Ovary (tissue), 3 donors: Measurements from ENCODE around the gene IL1RAPL1.

Experiments used
- EP300 ChIP-seq: sonication (generic); formaldehyde crosslinking; IDR thresholded peaks from one replicate; pipeline ENCODE4 v1.6.1; 2017; ENCODE audit warnings: antibody characterized with exemption
- POLR2A ChIP-seq: fragments of 450-650 bp; IDR thresholded peaks from one replicate; pipeline ENCODE4 v1.6.1; 2017; ENCODE audit warnings: antibody characterized with exemption, mild to moderate bottlenecking, moderate library complexity
- TF ChIP-seq, protein P1 (sequence below), 3 donors: fragments of 450-650 bp in 2 of 3; fragments of 200-600 bp in 1 of 3; IDR thresholded peaks; one replicate each; pipeline versions ENCODE4 v1.5.1 to v1.8.0; 2016 to 2022; ENCODE audit warnings: antibody characterized with exemption in 3 of 3, mild to moderate bottlenecking in 1 of 3
- donor health status: DM: no; HTN: no; CAD: no.

DNA sequence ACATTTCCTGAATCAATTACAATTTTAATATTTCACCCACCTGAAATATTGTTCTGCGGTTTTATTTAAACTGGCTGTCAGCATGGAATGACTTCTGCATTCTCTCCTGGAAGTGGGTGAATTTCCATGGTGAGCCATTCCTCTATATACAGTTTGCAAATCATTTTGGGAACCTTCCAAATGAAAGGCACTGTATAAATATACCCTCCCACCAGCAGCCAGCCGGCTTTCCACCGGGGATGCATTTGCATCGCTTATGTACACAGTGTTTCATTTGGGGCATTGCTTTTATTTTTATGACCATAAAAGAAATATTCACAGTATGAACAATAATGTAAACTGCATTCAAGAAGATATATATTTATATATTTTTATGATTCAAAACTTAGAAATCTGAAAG lies 4.7 kb upstream of the IL1RAPL1 start:
- TF ChIP-seq, protein P1, sequence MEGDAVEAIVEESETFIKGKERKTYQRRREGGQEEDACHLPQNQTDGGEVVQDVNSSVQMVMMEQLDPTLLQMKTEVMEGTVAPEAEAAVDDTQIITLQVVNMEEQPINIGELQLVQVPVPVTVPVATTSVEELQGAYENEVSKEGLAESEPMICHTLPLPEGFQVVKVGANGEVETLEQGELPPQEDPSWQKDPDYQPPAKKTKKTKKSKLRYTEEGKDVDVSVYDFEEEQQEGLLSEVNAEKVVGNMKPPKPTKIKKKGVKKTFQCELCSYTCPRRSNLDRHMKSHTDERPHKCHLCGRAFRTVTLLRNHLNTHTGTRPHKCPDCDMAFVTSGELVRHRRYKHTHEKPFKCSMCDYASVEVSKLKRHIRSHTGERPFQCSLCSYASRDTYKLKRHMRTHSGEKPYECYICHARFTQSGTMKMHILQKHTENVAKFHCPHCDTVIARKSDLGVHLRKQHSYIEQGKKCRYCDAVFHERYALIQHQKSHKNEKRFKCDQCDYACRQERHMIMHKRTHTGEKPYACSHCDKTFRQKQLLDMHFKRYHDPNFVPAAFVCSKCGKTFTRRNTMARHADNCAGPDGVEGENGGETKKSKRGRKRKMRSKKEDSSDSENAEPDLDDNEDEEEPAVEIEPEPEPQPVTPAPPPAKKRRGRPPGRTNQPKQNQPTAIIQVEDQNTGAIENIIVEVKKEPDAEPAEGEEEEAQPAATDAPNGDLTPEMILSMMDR (IDR thresholded peaks at IDR 0.05), result no peak
- no peak for TF ChIP-seq POLR2A
- no peak for TF ChIP-seq EP300
